ENCODE measurements around the gene SNX1. TPM values are rescaled to one million over a fixed set of nuclear protein-coding genes. Genes with fewer than 3 reads are reported as not detected.

SNX1 gene
- total and polyA plus RNA-seq, 10 of the 15 experiments (the other 5 are each of a cell fraction or from before 2014, with no cell fraction given) = 17.8 to 115 (median 96.3) TPM

- WGBS (ENCODE audit: insufficient coverage, insufficient replicate concordance, low lambda C conversion rate, missing lambda C conversion rate) = 38% methylated on average over 9 of the region's 9 CpGs
- ChIA-PET POLR2A (interaction anchor here (0.6 to 2.0 kb wide), 6 partner anchors 11 to 607 kb away, joined by 3 to 5 read pairs (median 4); no protein-coding TSS in a partner anchor), SMC1A (ENCODE audit: uncharacterized antibody, unreplicated experiment) (interaction anchor here (0.6 to 1.6 kb wide), 9 partner anchors 12 to 1668 kb away, joined by 3 to 5 read pairs (median 3); partner anchors contain the start of genes CIAO2A and PPIB), RAD21 (ENCODE audit: unreplicated experiment) (interaction anchor here (0.8 to 2.0 kb wide), 6 partner anchors 51 to 578 kb away, joined by 3 to 6 read pairs (median 4); partner anchors contain the start of gene CIAO2A), CTCF (interaction anchor here (0.6 to 1.9 kb wide), 16 partner anchors 12 to 540 kb away, joined by 3 to 8 read pairs (median 4); partner anchors contain the start of genes CIAO2A and PPIB)
- Histone ChIP-seq H3K9ac (ENCODE audit: control insufficient read depth, insufficient read depth, low read length) (no peak overlapping the region), H2AFZ (ENCODE audit: control insufficient read depth, low read depth, low read length) (peak overlapping the region; percentile 17), H3K9me3 (replicated peaks; ENCODE audit: control insufficient read depth, insufficient read depth, low read length) (no peaks in the 10 kb centered on the region), H3K36me3 (ENCODE audit: control insufficient read depth in 2 of 2, insufficient read depth in 2 of 2, low read length in 1 of 2) (peaks cover 7% of the 10 kb centered on the region in 2 experiments), H4K20me1 (ENCODE audit: control insufficient read depth, insufficient read depth) (no peaks in the 10 kb centered on the region), H3K4me1 (ENCODE audit: control insufficient read depth, insufficient read depth, low read length) (peaks cover 47% of the 10 kb centered on the region), H3K27ac (ENCODE audit: control insufficient read depth, insufficient read depth) (no peak overlapping the region), H3K4me3 (no peak overlapping the region), H3K4me2 (ENCODE audit: control insufficient read depth, insufficient read depth) (no peak overlapping the region; the same call in 1 of the 2 replicates), H3K27me3 (replicated peaks in 1 of 2; ENCODE audit: control insufficient read depth in 2 of 2, insufficient read depth in 2 of 2, low read length in 1 of 2) (no peaks in the 10 kb centered on the region), H3K79me2 (ENCODE audit: control insufficient read depth, insufficient read depth, low read length) (peaks cover 21% of the 10 kb centered on the region)
- no TSS peak for BruUV-seq (replicated peaks)
- DNase-seq (ENCODE audit: low read depth, low spot score) (no peak), FAIRE-seq (no peak), ATAC-seq (no peak)
- intact Hi-C loops (cut with micrococcal nuclease; ENCODE audit: unreplicated experiment) (loop anchor here (10.0 kb wide), 1 partner anchor 675 kb away; no protein-coding TSS in a partner anchor), in situ Hi-C loops (cut with MboI) (no loop called here)
- no peak for TF ChIP-seq NKRF (conservative IDR thresholded peaks at IDR 0.05)
Observed at GRCh38 chr15:64149893-64150578, 54.3 kb downstream of the SNX1 start.

All from GM12878 (cell line).